HepG2 (cell line): ENCODE data around the gene AFF2. TPM values are rescaled to one million over a fixed set of nuclear protein-coding genes. Genes with fewer than 3 reads are reported as not detected.

Source experiments
- ATAC-seq: fragments of 200-7000 bp; cut with Tn5 transposase; 3 replicates; pipeline ENCODE4 v1.9.1; 2020; ENCODE audit warnings: mild to moderate bottlenecking, moderate library complexity
- BruUV-seq: library from RNA; stranded (reverse); fragments of 400-500 nt; replicated peaks from 2 replicates; lab custom pipeline; 2021; lab: Mats Ljungman, UMichigan
- CTCF ChIA-PET: fragments of 300-600 bp; formaldehyde crosslinking; extraction: SDS; loops from one replicate; lab custom pipeline; 2021; ENCODE audit warnings: low total read pairs, inconsistent platforms, low intra/inter-chr PET ratio; lab: Yijun Ruan, JAX
- POLR2A ChIA-PET: fragments of 350-600 bp; sonication (Branson Sonifier 250); formaldehyde crosslinking; loops from one replicate; lab custom pipeline; 2020; ENCODE audit warnings: antibody characterized with exemption, inconsistent platforms; lab: Yijun Ruan, JAX
- DNase-seq: peaks from one replicate; pipeline ENCODE4 v3.0.0-alpha.2; 2015; ENCODE audit warnings: low spot score
- FAIRE-seq: peaks from 3 replicates; lab custom pipeline; 2011; peaks lifted over from hg19 to GRCh38; lab: Jason Lieb, UNC
- H2AFZ ChIP-seq: one replicate; pipeline ENCODE4 v1.6.1; 2011; ENCODE audit warnings: low read length, inconsistent platforms
- H3K27ac ChIP-seq: fragments of 300-600 bp; 3 replicates; pipeline ENCODE4 v1.8.0; 2011; ENCODE audit warnings: mixed run types, mild to moderate bottlenecking, mixed read lengths, low read length, inconsistent platforms; ENCODE audit not compliant: insufficient read depth; ENCODE audit errors: extremely low read length
- H3K27me3 ChIP-seq, 2 experiments: fragments of 200-600 bp in 1 of 2; 2 replicates in 1 of 2; 3 replicates in 1 of 2; pipeline versions ENCODE4 v1.6.0 to v1.8.0; 2011; ENCODE audit warnings: low read length in 2 of 2, mild to moderate bottlenecking in 2 of 2, moderate library complexity in 2 of 2, inconsistent platforms in 1 of 2; ENCODE audit not compliant: insufficient read depth in 2 of 2, control insufficient read depth in 1 of 2
- H3K36me3 ChIP-seq, 2 experiments: fragments of 200-600 bp in 1 of 2; replicated peaks in 1 of 2; 2 replicates in 1 of 2; 3 replicates in 1 of 2; pipeline versions ENCODE4 v1.5.1 to v1.8.0; 2011; ENCODE audit warnings: low read length in 2 of 2, inconsistent platforms in 1 of 2; ENCODE audit not compliant: insufficient read depth in 2 of 2, control insufficient read depth in 1 of 2
- H3K4me1 ChIP-seq: 2 replicates; pipeline ENCODE4 v1.5.1; 2012; ENCODE audit warnings: low read length, inconsistent platforms; ENCODE audit not compliant: insufficient read depth
- H3K4me2 ChIP-seq: 2 replicates; pipeline ENCODE4 v1.6.0; 2011; ENCODE audit warnings: low read depth, low read length, inconsistent platforms
- H3K4me3 ChIP-seq, 3 experiments: fragments of 200-600 bp in 1 of 3; sonication (generic), shearing (Covaris generic) in 1 of 3; replicated peaks in 1 of 3; 2 replicates each; pipeline ENCODE4 v1.5.1; 2011 to 2016; ENCODE audit warnings: low read length in 3 of 3, inconsistent platforms in 2 of 3, low read depth in 2 of 3, mild to moderate bottlenecking in 2 of 3, control low read depth in 1 of 3, mixed read lengths in 1 of 3; ENCODE audit not compliant: insufficient read depth in 1 of 3
- H3K79me2 ChIP-seq: one replicate; pipeline ENCODE4 v1.6.1; 2011; ENCODE audit warnings: low read length, inconsistent platforms; ENCODE audit not compliant: insufficient read depth
- H3K9ac ChIP-seq: 2 replicates; pipeline ENCODE4 v1.6.0; 2011; ENCODE audit warnings: mild to moderate bottlenecking, low read depth, low read length, inconsistent platforms; ENCODE audit not compliant: insufficient read depth
- H3K9me3 ChIP-seq: 2 replicates; pipeline ENCODE4 v1.5.1; 2012; ENCODE audit warnings: mild to moderate bottlenecking, low read length
- H4K20me1 ChIP-seq: 2 replicates; pipeline ENCODE4 v1.6.0; 2011; ENCODE audit warnings: inconsistent platforms, mild to moderate bottlenecking, low read length, moderate library complexity; ENCODE audit not compliant: insufficient read depth
- ARID2 ChIP-seq: sonication (generic); formaldehyde crosslinking; IDR thresholded peaks from 2 replicates; pipeline ENCODE4 v1.8.1; 2022; ENCODE audit warnings: mild to moderate bottlenecking, missing genetic modification reagents, borderline replicate concordance
- ATRX ChIP-seq: sonication (generic); formaldehyde crosslinking; IDR thresholded peaks from 2 replicates; pipeline ENCODE4 v1.4.0; 2020; ENCODE audit warnings: missing genetic modification reagents, borderline replicate concordance
- CEBPG ChIP-seq: IDR thresholded peaks from 2 replicates; pipeline ENCODE4 v1.6.1; 2016
- GATAD1 ChIP-seq: IDR thresholded peaks from 2 replicates; pipeline ENCODE4 v1.6.1; 2016; ENCODE audit warnings: missing genetic modification reagents, missing compliant biosample characterization
- HOXA5 ChIP-seq: sonication (generic); formaldehyde crosslinking; IDR thresholded peaks from 2 replicates; pipeline ENCODE4 v1.4.0; 2020; ENCODE audit warnings: missing genetic modification reagents
- IKZF1 ChIP-seq: fragments of 450-650 bp; IDR thresholded peaks from 2 replicates; pipeline ENCODE4 v1.7.1; 2016
- NPAS2 ChIP-seq: sonication (generic); formaldehyde crosslinking; IDR thresholded peaks from 2 replicates; pipeline ENCODE4 v1.8.0; 2022; ENCODE audit warnings: mild to moderate bottlenecking, missing genetic modification reagents, borderline replicate concordance
- ZBTB42 ChIP-seq: sonication (generic); formaldehyde crosslinking; IDR thresholded peaks from 2 replicates; pipeline ENCODE4 v1.5.0; 2020; ENCODE audit warnings: mild to moderate bottlenecking, missing genetic modification reagents
- ZNF550 ChIP-seq: sonication (generic); formaldehyde crosslinking; IDR thresholded peaks from 2 replicates; pipeline ENCODE4 v1.4.0; 2020; ENCODE audit warnings: mild to moderate bottlenecking, missing genetic modification reagents, borderline replicate concordance
- ZNF567 ChIP-seq: sonication (generic); formaldehyde crosslinking; IDR thresholded peaks from 2 replicates; pipeline ENCODE4 v1.8.1; 2023; ENCODE audit warnings: mild to moderate bottlenecking, missing genetic modification reagents, borderline replicate concordance
- ZNF772 ChIP-seq: sonication (generic); formaldehyde crosslinking; IDR thresholded peaks from 2 replicates; pipeline ENCODE4 v1.5.0; 2020; ENCODE audit warnings: mild to moderate bottlenecking, missing genetic modification reagents
- WGBS: methylation state at CpG from one replicate; pipeline ENCODE4 v1.1.6; 2017; ENCODE audit warnings: low lambda C conversion rate; 5-methylcytosine and 5-hydroxymethylcytosine counted together
- in situ Hi-C: cut with HindIII; loops from 2 replicates; pipeline ENCODE4 v1.10.0; 2017; ENCODE audit warnings: low pct_unique_long_range_greater_than_20kb; ENCODE audit not compliant: extremely low pct_ligation_motif_present
- intact Hi-C: fragments of 100-400 bp; cut with micrococcal nuclease; formaldehyde crosslinking; loops from one replicate; pipeline ENCODE4 v1.10.0; 2022; ENCODE audit not compliant: unreplicated experiment
- polyA plus RNA-seq, 8 experiments: library from polyadenylated mRNA; depleted of rRNA in 3 of 8; stranded (reverse) in 7 of 8; unstranded in 1 of 8; fragments of >200 nt; fragmentation: Illumina TruSeq in 4 of 8; extraction: Trizol in 4 of 8; gene quantifications; 2 replicates each; pipeline versions ENCODE4 v1.2.1 to v1.2.3, GENCODE V29; 2011 to 2016; ENCODE audit warnings: low read depth in 4 of 8, missing spikeins in 1 of 8, mixed read lengths in 1 of 8; ENCODE audit not compliant: insufficient read depth in 1 of 8
- total RNA-seq, 5 experiments: library from RNA; depleted of rRNA; stranded (reverse); fragments of >200 nt; fragmentation: Illumina TruSeq; extraction: Trizol; gene quantifications; 2 replicates each; pipeline ENCODE4 v1.2.3, GENCODE V29; 2016; ENCODE audit warnings: low read depth in 1 of 5
- TF ChIP-seq, protein P1 (sequence below): IDR thresholded peaks from 2 replicates; pipeline ENCODE4 v1.6.1; 2016; ENCODE audit warnings: low read depth, missing genetic modification reagents, missing compliant biosample characterization
- TF ChIP-seq, protein P2 (sequence below): sonication (generic); formaldehyde crosslinking; conservative IDR thresholded peaks from 2 replicates; pipeline ENCODE4 v1.4.0; 2020; ENCODE audit warnings: missing genetic modification reagents
- TF ChIP-seq, protein P3 (sequence below): IDR thresholded peaks from 2 replicates; pipeline ENCODE4 v1.6.1; 2016; ENCODE audit warnings: low read depth

The AFF2 gene
- total and polyA plus RNA-seq, 2 of the 13 experiments (the other 11 are each of a cell fraction or from before 2014, with no cell fraction given): not detected

DNA sequence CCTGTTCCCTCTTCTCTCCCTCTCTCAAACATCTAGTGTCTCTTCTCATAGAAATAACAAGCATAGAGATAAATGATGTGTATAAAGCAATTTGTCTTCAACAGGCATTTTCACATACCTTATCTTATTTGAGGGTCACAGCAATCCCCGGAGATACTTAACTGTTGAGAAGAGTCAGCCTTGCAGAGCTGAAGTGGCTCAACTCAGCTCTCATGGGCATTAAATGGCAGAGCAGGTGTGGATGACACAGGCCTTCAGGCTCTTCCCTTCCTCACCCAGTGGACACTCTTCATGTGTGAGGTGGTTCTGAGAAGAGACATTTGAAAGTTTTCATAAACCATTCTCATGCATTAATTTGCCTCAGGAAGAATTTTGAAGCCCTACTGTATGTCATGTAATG is 134.2 kb downstream of the AFF2 start (continued):
- TF ChIP-seq, protein P1, sequence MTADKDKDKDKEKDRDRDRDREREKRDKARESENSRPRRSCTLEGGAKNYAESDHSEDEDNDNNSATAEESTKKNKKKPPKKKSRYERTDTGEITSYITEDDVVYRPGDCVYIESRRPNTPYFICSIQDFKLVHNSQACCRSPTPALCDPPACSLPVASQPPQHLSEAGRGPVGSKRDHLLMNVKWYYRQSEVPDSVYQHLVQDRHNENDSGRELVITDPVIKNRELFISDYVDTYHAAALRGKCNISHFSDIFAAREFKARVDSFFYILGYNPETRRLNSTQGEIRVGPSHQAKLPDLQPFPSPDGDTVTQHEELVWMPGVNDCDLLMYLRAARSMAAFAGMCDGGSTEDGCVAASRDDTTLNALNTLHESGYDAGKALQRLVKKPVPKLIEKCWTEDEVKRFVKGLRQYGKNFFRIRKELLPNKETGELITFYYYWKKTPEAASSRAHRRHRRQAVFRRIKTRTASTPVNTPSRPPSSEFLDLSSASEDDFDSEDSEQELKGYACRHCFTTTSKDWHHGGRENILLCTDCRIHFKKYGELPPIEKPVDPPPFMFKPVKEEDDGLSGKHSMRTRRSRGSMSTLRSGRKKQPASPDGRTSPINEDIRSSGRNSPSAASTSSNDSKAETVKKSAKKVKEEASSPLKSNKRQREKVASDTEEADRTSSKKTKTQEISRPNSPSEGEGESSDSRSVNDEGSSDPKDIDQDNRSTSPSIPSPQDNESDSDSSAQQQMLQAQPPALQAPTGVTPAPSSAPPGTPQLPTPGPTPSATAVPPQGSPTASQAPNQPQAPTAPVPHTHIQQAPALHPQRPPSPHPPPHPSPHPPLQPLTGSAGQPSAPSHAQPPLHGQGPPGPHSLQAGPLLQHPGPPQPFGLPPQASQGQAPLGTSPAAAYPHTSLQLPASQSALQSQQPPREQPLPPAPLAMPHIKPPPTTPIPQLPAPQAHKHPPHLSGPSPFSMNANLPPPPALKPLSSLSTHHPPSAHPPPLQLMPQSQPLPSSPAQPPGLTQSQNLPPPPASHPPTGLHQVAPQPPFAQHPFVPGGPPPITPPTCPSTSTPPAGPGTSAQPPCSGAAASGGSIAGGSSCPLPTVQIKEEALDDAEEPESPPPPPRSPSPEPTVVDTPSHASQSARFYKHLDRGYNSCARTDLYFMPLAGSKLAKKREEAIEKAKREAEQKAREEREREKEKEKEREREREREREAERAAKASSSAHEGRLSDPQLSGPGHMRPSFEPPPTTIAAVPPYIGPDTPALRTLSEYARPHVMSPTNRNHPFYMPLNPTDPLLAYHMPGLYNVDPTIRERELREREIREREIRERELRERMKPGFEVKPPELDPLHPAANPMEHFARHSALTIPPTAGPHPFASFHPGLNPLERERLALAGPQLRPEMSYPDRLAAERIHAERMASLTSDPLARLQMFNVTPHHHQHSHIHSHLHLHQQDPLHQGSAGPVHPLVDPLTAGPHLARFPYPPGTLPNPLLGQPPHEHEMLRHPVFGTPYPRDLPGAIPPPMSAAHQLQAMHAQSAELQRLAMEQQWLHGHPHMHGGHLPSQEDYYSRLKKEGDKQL: no peak
- TF ChIP-seq ZNF550 (CRISPR knock-in tag) (no peak), ARID2 (CRISPR knock-in tag) (no peak), ATRX (CRISPR knock-in tag) (no peak), ZBTB42 (CRISPR knock-in tag) (no peak), GATAD1 (no peak), NPAS2 (CRISPR knock-in tag) (no peak), IKZF1 (no peak), CEBPG (no peak)

DNA sequence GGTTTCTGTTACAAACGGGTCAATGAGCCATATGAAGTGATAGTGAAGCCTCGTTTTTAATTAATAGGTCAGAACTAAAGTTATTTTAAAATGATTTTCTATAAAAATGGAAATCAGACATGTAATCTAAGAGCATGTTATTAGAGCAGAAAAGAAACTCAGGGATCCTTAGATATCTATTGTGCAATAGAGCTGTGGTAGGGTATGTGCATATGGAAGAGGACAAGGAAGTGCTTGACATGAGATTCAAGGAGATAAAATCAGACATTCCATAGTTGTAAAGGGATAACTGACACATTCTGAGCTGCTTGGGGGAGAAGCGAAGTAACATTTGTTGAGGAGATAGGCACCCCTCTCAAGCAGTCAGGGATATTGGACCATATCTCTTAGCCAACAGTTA is 143.0 kb downstream of the AFF2 start:
- H3K9ac ChIP-seq: no peak overlapping the region
- no peak overlapping the region for H3K27ac ChIP-seq
- DNase-seq (no peak), ATAC-seq (no peak), FAIRE-seq (no peak)
- no peaks in the 10 kb centered on the region for H3K79me2 ChIP-seq
- BruUV-seq: no TSS peak
- TF ChIP-seq, protein P2, sequence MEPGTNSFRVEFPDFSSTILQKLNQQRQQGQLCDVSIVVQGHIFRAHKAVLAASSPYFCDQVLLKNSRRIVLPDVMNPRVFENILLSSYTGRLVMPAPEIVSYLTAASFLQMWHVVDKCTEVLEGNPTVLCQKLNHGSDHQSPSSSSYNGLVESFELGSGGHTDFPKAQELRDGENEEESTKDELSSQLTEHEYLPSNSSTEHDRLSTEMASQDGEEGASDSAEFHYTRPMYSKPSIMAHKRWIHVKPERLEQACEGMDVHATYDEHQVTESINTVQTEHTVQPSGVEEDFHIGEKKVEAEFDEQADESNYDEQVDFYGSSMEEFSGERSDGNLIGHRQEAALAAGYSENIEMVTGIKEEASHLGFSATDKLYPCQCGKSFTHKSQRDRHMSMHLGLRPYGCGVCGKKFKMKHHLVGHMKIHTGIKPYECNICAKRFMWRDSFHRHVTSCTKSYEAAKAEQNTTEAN (CRISPR knock-in tag): no peak
- TF ChIP-seq, protein P3, sequence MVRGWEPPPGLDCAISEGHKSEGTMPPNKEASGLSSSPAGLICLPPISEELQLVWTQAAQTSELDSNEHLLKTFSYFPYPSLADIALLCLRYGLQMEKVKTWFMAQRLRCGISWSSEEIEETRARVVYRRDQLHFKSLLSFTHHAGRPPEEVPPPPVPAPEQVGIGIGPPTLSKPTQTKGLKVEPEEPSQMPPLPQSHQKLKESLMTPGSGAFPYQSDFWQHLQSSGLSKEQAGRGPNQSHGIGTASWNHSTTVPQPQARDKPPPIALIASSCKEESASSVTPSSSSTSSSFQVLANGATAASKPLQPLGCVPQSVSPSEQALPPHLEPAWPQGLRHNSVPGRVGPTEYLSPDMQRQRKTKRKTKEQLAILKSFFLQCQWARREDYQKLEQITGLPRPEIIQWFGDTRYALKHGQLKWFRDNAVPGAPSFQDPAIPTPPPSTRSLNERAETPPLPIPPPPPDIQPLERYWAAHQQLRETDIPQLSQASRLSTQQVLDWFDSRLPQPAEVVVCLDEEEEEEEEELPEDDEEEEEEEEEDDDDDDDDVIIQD (CRISPR knock-in tag): no peak
- no peak for TF ChIP-seq ZNF567 (CRISPR knock-in tag)
- TF ChIP-seq HOXA5 (CRISPR knock-in tag): no peak
- no peak for TF ChIP-seq ZNF772
- in situ Hi-C loops: no loop called here
- no peaks in the 10 kb centered on the region for H4K20me1 ChIP-seq
- H3K4me2 ChIP-seq: no peak overlapping the region
- ChIA-PET POLR2A (no interaction called here), CTCF (no interaction called here)
- no peaks in the 10 kb centered on the region for H3K27me3 ChIP-seq
- no peak overlapping the region for H2AFZ ChIP-seq
- no peaks in the 10 kb centered on the region for H3K4me1 ChIP-seq
- intact Hi-C loops: no loop called here
- H3K9me3 ChIP-seq: no peaks in the 10 kb centered on the region
- H3K36me3 ChIP-seq: no peaks in the 10 kb centered on the region
- 0% methylated on average over 3 of the region's 3 CpGs for WGBS
- H3K4me3 ChIP-seq: no peak overlapping the region
